ENCODE results near the gene RNASE11.

DNA sequence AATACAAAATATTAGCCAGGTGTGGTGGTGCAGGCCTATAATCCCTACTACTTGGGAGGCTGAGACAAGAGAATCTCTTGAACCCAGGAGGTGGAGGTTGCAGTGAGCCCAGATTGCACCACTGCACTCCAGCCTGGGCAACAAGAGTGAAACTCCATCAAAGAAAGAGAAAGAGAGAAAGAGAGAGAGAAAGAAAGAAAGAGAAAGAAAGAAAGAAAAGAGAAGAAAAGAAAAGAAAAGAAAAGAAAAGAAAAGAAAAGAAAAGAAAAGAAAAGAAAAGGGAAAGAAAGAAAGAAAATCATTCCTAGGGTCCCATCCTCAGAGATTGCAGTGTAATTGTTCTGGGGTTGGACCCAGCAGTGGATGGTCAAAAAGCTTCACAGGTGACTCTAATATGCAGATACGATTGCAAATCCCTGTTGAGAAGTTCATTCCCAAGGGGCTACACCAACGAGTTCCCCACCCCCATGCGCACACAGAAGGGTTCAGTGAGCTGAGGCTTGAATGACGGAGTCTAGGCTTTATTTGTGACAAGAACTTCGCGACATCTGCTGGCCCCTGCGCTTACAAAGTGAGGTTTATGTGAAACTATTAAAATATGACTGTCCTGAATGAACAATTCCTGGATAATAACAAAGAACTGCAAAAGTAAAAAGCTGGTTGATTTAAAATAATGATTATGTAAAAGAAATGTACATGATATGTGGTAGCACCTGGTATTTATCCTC is 20.7 kb upstream of the RNASE11 start:
- no peak for TF ChIP-seq POLR2AphosphoS5 (IDR thresholded peaks at IDR 0.05; ENCODE audit: low read depth, low read length)
- TF ChIP-seq PAX5 (IDR thresholded peaks at IDR 0.05; ENCODE audit: insufficient read depth, low read length, severe bottlenecking) = no peak
- no peak for TF ChIP-seq POLR2A (IDR thresholded peaks at IDR 0.05; ENCODE audit: low read depth, low read length)
